Testis (tissue), 3 donors: ENCODE data around the gene NAP1L4. TPM values are rescaled to one million over a fixed set of nuclear protein-coding genes. Genes with fewer than 3 reads are reported as not detected.

Experiments
- DNase-seq: peaks from one replicate; pipeline ENCODE4 v3.0.0-alpha.2; 2019
- H3K27ac ChIP-seq, 2 donors: fragments of 200-600 bp; sonication (generic); one replicate each; pipeline ENCODE4 v1.5.1; 2019
- H3K27me3 ChIP-seq: fragments of 200-600 bp; sonication (generic); one replicate; pipeline ENCODE4 v1.5.1; 2019
- H3K36me3 ChIP-seq: fragments of 200-600 bp; sonication (generic); one replicate; pipeline ENCODE4 v1.5.1; 2017; ENCODE audit warnings: low read depth; ENCODE audit errors: missing control alignments
- H3K4me1 ChIP-seq: fragments of 200-600 bp; sonication (generic); one replicate; pipeline ENCODE4 v1.5.1; 2019
- H3K4me3 ChIP-seq, 2 donors: fragments of 200-600 bp; sonication (generic); one replicate each; pipeline ENCODE4 v1.5.1; 2017 to 2019
- H3K9me3 ChIP-seq: fragments of 200-600 bp; sonication (generic); one replicate; pipeline ENCODE4 v1.5.1; 2017
- CTCF ChIP-seq, 3 experiments: fragments of 450-650 bp in 2 of 3; fragments of 200-600 bp in 1 of 3; sonication (generic) in 1 of 3; IDR thresholded peaks; one replicate each; pipeline ENCODE4 v1.5.1; 2016 to 2019; ENCODE audit warnings: antibody characterized with exemption in 3 of 3, mild to moderate bottlenecking in 2 of 3, moderate library complexity in 1 of 3
- POLR2A ChIP-seq: fragments of 450-650 bp; IDR thresholded peaks from one replicate; pipeline ENCODE4 v1.6.1; 2017; ENCODE audit warnings: antibody characterized with exemption, mild to moderate bottlenecking, moderate library complexity
- WGBS, 2 donors: methylation state at CpG; one replicate each; pipeline ENCODE4 v1.1.5; 2018; 5-methylcytosine and 5-hydroxymethylcytosine counted together
- intact Hi-C: fragments of 100-400 bp; cut with DNase I; formaldehyde crosslinking; loops from one replicate; pipeline ENCODE4 v1.15.1; 2023; ENCODE audit warnings: low total_unique reads
- polyA plus RNA-seq: library from polyadenylated mRNA; stranded (reverse); fragments of 350-450 nt; fragmentation: Illumina TruSeq; extraction: RNeasy Lipid Tissue Mini Kit (QIAGEN cat#74804); gene quantifications from one replicate; pipeline ENCODE4 v1.2.3, GENCODE V29; 2014; ENCODE audit warnings: low read depth, low replicate concordance; ENCODE audit not compliant: insufficient read depth
- total RNA-seq, 2 donors: library from RNA; depleted of rRNA; stranded (reverse); fragments of >200 nt; gene quantifications; one replicate each; pipeline ENCODE4 v1.2.3, GENCODE V29; 2016

NAP1L4 gene
- total and polyA plus RNA-seq, 3 donors from 2014 or later, result 165 to 208 (median 206) TPM

GRCh38 chr11:2915473-2915872, 76.7 kb downstream of the NAP1L4 start:
- TF ChIP-seq POLR2A (no peak), CTCF (IDR thresholded peaks at IDR 0.05) (no peak)
- intact Hi-C loops, result no loop called here
- WGBS, 2 donors, result 91 to 92% methylated on average over 7 to 11 of the region's 11 CpGs
- DNase-seq, result no peak
- H3K27ac ChIP-seq, result no peak overlapping the region
- no peaks in the 10 kb centered on the region for H3K9me3 ChIP-seq
- no peaks in the 10 kb centered on the region for H3K36me3 ChIP-seq
- no peaks in the 10 kb centered on the region for H3K4me1 ChIP-seq
- H3K4me3 ChIP-seq, result no peak overlapping the region
- H3K27me3 ChIP-seq, result no peaks in the 10 kb centered on the region

DNA sequence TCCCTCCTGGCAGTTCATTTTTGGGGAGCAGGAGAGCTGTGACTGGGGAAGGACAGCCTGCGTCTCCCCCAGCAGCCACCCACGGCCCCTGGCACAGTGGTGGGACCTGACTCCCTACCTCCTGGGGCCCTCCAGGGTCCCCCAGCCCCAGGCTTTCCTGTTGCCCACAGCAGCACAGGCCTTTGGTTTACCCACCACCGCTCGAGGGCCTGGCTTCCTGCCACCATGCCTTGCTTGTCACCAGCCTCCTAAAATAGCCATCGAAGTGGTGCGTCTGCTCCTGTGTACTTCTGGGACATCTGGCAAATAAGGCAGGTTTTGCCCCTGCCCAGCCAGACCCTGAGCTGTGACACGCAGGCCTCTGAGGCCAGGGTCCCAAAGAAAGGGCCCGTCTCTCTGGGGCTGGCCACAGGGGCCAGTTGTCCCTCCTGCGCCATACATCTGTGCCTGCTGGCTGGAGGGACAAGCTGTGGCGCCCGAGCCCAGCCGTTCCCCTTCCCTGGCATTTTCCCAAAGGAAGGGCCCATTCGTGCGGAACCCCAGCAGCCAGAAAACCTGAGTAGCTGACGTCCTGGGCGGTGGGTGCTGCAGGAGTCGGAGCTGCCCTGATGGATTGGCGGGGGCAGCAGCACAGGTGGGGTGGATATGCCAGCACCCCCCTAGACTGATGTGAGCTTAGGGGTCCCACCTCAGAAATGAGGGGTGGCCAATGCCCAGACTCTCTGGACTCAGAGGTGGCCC, 77.5 kb downstream of the NAP1L4 start:
- TF ChIP-seq POLR2A (no peak), CTCF (IDR thresholded peaks at IDR 0.05) (no peak)
- WGBS, 2 donors, result 89 to 90% methylated on average over 12 to 18 of the region's 18 CpGs
- no peak overlapping the region for H3K27ac ChIP-seq
- no peaks in the 10 kb centered on the region for H3K36me3 ChIP-seq
- H3K4me1 ChIP-seq, result no peaks in the 10 kb centered on the region
- H3K9me3 ChIP-seq, result no peaks in the 10 kb centered on the region
- no peaks in the 10 kb centered on the region for H3K27me3 ChIP-seq
- no peak overlapping the region for H3K4me3 ChIP-seq
- intact Hi-C loops, result no loop called here
- no peak for DNase-seq

DNA sequence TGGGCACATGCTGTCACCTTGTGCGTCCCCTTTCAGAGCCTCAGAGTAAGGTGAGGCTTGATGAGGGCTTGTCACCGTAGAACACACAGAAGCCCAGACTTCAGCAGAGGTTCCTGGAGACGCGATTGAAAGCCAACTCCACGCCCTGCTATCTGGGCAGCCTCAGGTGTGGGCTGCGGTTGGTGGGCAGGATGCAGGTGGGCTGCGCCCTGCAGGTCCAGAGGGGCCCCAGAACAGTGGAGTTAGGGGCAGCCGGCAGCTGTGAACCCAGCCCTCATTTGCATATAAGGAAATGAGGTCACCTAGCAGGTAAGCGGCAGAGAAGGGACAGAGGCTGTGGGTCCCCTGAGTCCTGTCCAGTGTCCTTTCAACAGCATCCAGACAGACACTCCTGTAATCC, 78.4 kb downstream of the NAP1L4 start:
- no peaks in the 10 kb centered on the region for H3K9me3 ChIP-seq
- 90 to 94% methylated on average over 8 to 9 of the region's 9 CpGs for WGBS, 2 donors
- H3K4me3 ChIP-seq, result no peak overlapping the region
- intact Hi-C loops, result no loop called here
- no peak for TF ChIP-seq POLR2A
- no peak for TF ChIP-seq CTCF (IDR thresholded peaks at IDR 0.05)
- no peak overlapping the region for H3K27ac ChIP-seq
- H3K36me3 ChIP-seq, result no peaks in the 10 kb centered on the region
- H3K4me1 ChIP-seq, result no peaks in the 10 kb centered on the region
- H3K27me3 ChIP-seq, result no peaks in the 10 kb centered on the region
- no peak for DNase-seq

GRCh38 chr11:2913019-2913431, 79.1 kb downstream of the NAP1L4 start:
- DNase-seq, result no peak
- no peak overlapping the region for H3K27ac ChIP-seq
- intact Hi-C loops, result no loop called here

More at GRCh38 chr11:2913019-2913431, 79.1 kb downstream of the NAP1L4 start:
- Histone ChIP-seq H3K36me3 (no peaks in the 10 kb centered on the region), H3K27me3 (no peaks in the 10 kb centered on the region), H3K4me1 (no peaks in the 10 kb centered on the region), H3K4me3 (no peak overlapping the region), H3K9me3 (no peaks in the 10 kb centered on the region)
- TF ChIP-seq POLR2A (no peak), CTCF (IDR thresholded peaks at IDR 0.05) (no peak)
- WGBS, 2 donors, result 97 to 100% methylated on average over 3 to 13 of the region's 13 CpGs
